Left colon (tissue), 2 donors: ENCODE results near the gene TXNDC5. TPM values are rescaled to one million over a fixed set of nuclear protein-coding genes. Genes with fewer than 3 reads are reported as not detected.
A peak's percentile ranks its signal among the peaks of the same experiment; 100 is the strongest.
"Not testable (repeated sequence)": the region's sequence is repeated elsewhere in the genome, so short reads cannot be mapped to it uniquely, and the experiment has no call there.

Experiments used
- ATAC-seq: fragments of 200-7000 bp; cut with Tn5 transposase; one replicate; pipeline ENCODE4 v1.9.1; 2020; ENCODE audit warnings: mild to moderate bottlenecking, moderate library complexity
- DNase-seq, 2 donors: peaks; one replicate each; pipeline ENCODE4 v3.0.0-alpha.2; 2020
- intact Hi-C, 2 donors: fragments of 100-400 bp; cut with DNase I in 1 of 2; cut with micrococcal nuclease in 1 of 2; formaldehyde crosslinking; loops; one replicate each; pipeline versions ENCODE4 v1.11.2 to v1.14.0; 2022; cut with DNase I, micrococcal nuclease
- total RNA-seq, 2 donors: library from RNA; stranded (reverse); fragmentation: NEBNext Ultra II Directional; extraction: Animal tissue kit (Norgen Biotek cat#: 25700); gene quantifications; one replicate each; pipeline ENCODE4 v1.2.1, GENCODE V29; 2021
- donor health status: DM: no; HTN: no; CAD: no.
- donor health status: DM: yes; HTN: yes; CAD: no.

TXNDC5 gene
- total RNA-seq, 2 donors from 2014 or later, result 74.8 to 128 TPM

DNA sequence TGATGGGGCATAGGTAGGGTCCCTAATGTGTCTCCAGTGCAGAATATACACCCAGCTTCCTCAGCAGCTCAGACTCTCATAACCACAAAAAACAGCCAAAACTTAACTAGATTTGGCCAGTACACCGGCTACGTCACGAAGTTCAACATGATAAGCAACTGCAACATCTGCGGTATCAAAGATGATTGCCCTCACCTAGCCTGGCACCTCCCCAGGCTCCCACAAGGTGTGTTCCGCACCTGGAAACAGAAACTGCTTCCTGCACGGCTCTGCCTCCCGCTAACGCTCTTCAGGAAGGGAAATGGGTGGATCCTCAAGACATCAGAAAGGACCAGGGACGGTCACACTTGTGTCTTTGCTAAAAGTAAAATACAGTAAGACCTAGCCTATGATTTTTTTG lies 9.5 kb downstream of the TXNDC5 start:
- intact Hi-C loops, result loop anchor here in 1 of 2 donors (10.0 kb wide), 1 partner anchor 84 kb away; no protein-coding TSS in a partner anchor
- ATAC-seq (peak; percentile 91), DNase-seq (peak; percentile 68 to 69)

DNA sequence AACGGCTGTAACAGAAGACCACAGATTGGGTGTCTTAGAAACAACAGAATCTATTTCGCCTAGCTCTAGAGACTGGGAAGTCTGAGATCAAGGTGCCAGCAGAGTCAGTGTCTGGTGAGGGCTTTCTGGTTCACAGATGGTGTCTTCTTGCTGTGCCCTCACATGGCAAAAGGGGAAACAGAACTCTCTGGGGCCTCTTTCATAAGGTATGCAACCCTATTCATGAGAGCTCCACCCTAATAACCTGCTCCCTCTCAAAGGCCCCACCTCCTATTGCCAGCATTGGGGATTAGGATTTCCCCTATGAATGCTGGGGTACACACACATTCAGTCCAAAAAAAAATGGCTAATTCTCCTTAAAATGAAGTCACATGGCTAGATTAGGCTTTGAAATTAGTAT lies 10.0 kb downstream of the TXNDC5 start:
- DNase-seq, result no peak
- intact Hi-C loops, result loop anchor here in 1 of 2 donors (10.0 kb wide), 1 partner anchor 84 kb away; no protein-coding TSS in a partner anchor
- ATAC-seq, result no peak

DNA sequence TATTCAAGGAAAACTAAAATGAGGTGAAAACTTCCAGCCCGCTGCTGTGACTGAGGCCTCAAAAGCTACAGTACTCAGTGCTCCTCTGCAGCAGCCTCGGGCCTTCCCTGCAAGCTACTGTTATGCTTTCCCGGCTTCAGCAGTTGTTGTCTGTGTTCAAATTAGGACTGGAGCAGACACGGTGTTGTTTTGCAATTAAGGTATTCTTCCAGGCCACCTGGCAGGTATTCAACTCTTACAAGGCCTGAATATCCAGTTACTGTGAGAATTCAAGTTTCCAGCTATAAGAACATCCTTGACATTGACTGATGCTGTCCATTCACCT lies 10.7 kb downstream of the TXNDC5 start:
- intact Hi-C loops, result loop anchor here in 1 of 2 donors (10.0 kb wide), 1 partner anchor 85 kb away; no protein-coding TSS in a partner anchor
- DNase-seq (no peak), ATAC-seq (no peak)

DNA sequence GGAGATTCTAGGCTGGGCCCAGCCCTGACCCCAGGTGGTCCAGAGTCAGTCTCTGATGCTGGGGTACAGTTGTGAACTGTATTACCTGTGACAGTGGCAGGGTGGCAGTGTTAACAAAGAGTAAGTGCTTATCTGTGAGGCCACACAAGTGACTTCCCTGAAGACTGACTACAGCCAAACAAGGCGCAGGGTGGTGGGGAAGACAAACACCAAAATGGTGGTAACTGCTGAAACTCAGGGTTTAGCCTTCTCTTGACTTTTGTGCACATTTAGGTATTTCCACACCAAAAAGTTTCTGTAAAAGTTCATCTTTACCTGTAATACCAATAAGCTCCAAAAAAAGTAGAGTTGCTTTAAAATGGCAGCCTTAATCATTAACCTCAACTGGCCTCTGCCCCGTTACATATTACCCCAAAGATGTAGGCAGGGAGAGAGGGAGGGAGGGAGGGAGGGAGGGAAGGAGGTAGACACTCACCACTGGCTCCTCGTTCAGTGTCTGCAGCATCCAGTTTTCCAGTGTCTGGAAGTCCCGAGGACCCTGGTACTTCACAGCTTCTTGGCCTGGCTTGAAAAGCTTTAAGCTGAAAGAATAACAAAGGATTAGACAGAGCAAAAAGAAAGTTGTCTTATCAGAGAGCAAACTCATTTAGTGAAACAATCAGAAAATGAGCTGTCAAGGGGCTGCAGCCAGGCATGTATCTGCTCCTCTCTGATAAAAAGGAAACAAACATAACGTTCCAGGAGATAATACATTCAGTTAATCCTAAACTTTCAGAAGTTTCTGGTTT lies 11.3 kb downstream of the TXNDC5 start:
- ATAC-seq (peak; percentile 64), DNase-seq (peak in 1 of 2 donors; percentile 32)
- intact Hi-C loops, result no loop called here

DNA sequence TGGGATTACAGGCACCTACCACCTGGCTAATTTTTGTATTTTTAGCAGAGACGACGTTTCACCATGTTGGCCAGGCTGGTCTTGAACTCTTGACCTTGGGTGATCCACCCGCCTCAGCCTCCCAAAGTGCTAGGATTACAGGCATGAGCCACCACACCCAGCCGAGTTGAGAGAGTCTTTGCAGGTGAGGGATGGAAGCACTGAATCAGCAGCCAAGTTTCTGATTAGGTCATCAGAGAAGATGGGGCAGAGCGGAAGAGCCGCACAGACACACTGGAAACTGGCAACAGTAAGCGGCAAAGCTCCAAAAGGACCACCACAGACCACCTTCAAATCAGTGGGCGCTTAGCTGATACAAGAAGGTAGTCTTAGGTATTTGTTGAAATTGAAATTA lies 12.4 kb downstream of the TXNDC5 start:
- DNase-seq, ATAC-seq, intact Hi-C loops: not testable (repeated sequence)

DNA sequence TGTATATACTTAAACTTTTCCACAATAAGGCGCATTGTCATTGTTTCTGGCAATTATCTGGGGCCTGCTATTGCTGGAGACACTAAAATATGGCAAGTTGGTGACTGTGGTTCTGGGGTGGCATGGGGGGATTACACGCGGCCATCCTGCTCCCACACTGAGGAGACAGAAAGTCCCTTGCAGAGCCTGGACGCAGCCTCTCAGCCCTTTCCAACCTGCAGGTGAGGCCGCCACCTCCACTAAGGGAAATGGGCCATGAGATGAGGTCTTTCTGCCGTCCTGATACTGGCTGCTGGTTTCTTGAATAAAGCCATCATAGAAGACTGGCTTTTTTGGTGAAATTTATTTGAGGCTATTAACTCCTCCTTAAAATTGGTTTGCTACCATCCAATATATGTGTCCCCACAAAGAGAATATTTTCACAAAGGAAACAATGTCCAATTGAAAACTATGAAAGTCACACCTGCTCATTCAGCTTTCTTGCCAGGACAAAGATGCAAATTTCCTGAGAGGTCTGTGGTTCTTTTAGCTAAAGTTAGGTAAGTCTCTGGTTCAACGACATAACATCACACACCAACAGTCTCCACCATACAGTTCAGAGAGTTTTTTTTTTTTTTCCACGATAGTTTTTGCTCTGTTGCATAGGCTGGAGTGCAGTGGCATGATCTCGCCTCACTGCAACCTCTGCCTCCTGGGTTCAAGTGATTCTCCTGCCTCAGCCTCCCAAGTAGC lies 13.0 kb downstream of the TXNDC5 start:
- intact Hi-C loops, result no loop called here
- DNase-seq, result no peak
- ATAC-seq, result no peak

DNA sequence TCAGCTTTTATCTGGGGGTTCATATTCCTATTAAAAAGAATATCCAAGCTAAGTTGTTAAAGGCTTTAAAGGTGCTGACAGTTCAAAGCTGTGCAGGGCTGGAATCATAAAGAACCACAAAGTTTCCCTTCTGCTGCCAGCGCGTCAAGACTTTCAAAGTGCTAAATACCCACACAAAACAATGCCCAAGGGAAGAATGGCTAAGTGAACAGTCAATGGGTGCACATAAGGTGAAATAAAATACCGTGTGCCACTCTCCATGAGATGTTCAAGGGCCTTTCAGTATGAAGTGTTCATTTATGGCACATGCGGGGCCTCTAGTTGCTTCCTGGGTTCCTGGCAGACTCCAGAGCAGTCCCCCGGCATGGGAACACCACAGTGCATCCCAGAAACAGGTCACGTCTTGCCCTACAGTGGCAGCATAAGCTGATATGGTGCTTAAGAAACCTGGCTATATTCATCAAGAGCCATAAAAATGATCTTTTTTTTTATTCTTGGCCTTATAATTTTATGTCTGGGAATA lies 14.1 kb downstream of the TXNDC5 start:
- ATAC-seq (no peak), DNase-seq (no peak)
- intact Hi-C loops, result no loop called here

DNA sequence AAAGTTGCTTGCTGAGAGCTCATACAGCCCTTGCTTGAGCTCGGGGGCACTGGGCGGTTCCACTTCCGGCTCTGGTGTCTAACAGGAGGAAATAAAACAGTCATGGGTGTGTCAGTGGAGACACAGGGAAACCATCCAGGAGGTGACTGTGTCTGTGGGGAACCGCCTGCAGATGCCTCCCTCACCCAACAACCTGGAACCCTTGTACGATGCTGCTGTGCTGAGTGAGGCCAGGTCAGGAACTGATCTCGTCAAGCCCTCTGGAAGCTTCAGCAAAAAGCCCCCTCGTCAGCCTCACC lies 15.5 kb downstream of the TXNDC5 start:
- ATAC-seq, result peak; percentile 86
- DNase-seq, result peak in 1 of 2 donors; percentile 59
- intact Hi-C loops, result no loop called here

DNA sequence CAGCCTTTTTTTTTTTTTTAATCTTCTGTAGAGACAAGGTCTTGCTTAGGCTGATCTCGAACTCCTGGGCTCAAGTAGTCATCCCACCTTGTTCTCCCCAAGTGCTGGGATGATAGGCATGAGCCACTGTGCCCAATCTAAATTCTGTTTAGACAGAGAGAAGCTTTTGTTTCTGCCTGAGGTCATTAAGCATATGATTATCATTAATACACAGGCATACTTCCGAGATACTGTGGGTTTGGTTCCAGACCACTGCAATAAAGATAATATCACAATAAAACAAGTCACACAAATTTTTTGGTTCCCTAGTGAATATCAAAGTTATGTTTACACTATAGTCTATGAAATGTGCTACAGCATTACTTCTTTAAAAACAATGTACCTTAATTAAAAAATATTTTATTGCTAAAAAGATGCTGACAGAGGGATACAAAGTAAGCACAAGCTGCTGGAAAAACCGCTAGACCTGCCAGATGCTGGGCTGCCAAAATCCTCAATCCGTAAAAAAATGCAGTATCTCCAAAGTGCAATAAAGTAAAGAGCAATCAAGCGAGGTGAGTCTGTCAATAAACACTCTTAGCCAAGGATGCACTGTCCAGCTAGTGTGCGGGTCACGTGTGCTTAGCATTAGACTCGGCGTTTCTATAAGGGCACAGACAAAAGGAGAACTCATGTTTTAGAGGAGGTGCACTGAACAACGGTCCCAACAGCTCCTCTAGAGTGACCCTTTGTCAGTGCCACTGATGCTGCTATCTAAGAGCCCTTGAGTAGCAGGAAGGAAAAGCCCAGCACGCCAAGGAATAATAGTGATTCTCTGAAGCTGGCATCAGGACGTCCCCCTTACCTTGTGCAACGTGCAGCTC lies 16.1 kb downstream of the TXNDC5 start:
- DNase-seq (no peak), ATAC-seq (peak; percentile 64)
- intact Hi-C loops, result no loop called here

DNA sequence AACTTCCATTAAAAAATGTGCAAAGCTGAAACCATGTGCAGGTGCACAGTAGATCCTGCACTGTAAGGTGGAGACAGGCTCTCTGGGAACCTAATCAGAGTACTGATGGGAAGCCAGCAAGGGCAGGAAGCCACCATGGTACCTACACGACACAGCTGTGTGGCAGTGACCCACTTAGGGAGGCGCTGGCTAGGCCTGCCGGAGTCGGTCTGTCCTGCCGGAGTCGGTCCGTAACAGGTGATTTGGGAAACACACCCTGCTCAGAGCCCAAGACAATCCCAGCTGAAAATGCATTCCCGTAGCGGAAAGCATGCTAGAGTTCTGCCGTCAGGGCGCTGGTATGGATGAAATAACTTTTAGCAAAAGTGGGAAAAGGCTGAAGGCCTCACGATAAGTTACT lies 17.2 kb downstream of the TXNDC5 start:
- intact Hi-C loops, result no loop called here
- ATAC-seq, result no peak

DNA sequence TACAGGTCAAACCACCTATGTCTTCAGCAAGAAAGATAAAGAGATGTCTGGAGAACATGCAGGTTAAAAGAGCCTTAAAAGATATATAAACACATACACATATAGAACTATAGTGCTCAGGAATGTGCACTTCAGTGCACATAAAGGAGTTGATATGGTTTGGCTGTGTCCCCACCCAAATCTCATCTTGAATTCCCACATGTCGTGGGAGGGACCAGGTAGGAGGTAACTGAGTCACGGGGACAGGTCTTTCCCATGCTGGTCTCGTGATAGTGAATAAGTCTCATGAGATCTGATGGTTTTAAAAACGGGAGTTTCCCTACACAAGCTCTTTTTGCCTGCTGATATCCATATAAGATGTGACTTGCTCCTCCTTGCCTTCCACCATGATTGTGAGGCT lies 18.2 kb downstream of the TXNDC5 start:
- ATAC-seq, intact Hi-C loops, DNase-seq: not testable (repeated sequence)

More for the DNA sequence above, 17.2 kb downstream of the TXNDC5 start:
- DNase-seq, result no peak

DNA sequence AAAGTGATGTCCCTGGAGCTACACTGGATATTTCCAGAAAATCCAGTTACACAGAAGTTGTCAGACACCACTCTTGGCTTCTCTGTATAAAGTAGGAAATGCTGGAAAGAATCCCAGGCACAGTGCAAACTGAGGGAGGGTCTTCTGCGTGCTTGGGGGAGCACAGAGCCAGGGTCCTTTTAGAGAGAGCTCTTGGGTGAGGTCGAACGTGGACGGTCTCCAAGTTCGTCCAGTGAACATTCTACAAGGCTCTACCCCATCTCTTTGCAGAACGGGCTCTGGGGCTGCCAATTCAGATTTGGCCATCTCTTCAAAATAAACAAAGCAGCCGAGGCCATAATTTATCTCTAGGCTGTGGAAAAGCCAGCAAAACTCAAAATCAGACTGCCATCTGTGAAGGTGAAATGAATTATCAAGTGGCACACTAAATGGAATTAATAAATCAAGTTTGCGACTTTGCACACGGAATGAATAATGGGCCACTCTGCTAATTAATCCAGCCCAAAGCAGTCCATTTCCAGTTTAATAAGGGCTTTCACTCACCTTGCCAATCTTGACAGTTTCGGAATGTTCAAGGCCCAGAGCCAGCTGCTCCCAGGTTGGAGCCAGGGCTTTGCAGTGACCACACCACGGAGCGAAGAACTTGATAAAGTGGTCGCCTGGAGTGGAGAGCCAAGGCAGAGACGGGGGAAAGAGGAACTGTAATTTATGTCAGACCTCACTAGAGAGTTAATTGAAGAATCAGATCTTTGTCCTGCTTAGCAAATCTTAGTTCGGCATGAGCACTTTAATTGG lies 19.3 kb downstream of the TXNDC5 start:
- ATAC-seq, result no peak
- DNase-seq, result no peak
- intact Hi-C loops, result no loop called here

DNA sequence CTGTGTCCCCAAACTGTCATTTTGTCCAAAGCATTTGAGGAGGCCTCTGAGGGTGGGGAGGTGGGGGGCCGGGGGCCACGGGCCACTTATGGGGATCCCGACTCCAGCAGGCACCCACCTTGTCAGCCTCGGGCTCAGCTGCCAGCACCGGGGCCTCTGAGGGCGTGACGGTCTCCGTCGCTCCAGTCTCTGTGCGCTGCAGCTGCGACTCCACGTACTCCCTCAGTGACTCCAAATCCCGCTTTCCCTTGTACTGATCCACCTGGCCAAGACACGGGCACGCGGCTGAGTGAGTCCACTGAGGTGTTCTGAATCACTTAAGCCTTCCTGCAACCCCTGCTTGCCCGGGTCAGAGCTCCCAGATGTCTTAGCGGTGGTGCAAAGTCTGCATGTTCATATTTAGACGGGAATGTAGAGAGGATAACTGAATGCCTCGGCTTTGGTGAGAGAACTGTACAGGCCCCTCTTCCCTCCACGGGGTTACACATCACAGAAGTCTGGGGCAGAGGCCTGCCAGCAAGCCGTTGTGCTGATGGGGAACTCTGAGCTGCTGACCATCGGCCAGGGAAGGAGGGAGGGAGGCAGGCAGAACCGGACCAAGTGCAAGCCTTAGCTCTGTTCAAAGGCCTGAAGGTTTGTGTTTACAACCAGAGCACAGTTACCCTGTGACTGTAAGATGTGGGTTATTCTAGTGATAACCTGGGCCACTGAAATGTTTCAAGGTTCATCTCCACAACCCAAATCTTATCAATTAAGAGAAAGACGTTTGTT lies 21.8 kb downstream of the TXNDC5 start:
- intact Hi-C loops, result no loop called here
- ATAC-seq, result no peak
- DNase-seq, result no peak

DNA sequence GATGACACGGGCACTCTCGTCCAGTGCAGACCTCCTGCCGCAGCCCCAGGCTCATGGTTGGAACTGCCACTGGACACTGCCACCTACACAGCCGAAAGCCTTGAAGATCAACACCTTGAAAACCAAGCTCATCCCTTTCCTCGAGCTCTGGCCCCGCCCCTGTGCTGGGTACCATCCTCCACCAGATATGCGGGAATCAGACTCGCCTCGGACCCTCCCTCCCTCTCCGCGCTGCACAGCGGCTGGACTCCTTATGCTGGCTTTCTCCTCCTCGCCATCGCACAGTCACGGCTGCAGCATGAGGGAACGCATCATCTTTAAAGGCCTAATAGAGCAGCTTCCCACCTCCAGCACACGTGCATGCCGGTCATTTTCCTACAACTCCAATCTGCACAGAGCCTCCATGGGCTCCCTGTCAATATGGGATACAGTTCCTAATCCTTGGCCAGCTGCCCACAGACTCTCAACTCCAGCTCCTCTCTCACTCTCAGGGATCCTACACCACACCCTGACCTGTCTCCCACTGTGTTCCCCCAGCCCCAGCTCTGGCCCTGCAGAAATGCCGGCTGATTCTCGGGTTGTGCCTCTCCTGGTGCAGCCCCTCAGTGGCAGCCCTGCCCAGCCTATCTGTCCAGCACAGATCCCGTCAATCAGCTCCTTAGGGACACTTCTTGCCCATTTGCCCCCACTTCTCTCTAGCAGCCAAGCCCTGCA lies 23.2 kb downstream of the TXNDC5 start:
- ATAC-seq (no peak), DNase-seq (no peak)
- intact Hi-C loops, result no loop called here

DNA sequence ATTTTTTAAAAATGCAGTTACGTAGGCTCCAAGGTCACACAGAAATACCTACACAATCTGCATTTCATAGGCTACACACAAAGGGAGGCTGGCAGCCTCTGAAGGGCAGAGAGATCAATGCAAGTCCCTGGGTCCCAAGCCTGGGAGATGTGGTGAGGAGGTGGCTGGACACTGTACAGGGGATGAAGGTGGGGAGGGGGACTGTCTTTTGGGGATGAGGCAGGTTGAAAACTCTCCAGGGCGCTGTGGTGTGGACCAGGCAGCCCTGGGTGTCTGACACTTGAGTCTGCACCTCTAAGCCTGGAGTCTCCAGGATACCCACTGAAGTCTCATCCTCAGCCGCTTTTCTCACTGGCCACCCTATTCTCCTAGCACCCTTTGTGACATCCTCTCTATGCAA lies 24.5 kb downstream of the TXNDC5 start:
- intact Hi-C loops, result no loop called here
- ATAC-seq, result no peak

DNA sequence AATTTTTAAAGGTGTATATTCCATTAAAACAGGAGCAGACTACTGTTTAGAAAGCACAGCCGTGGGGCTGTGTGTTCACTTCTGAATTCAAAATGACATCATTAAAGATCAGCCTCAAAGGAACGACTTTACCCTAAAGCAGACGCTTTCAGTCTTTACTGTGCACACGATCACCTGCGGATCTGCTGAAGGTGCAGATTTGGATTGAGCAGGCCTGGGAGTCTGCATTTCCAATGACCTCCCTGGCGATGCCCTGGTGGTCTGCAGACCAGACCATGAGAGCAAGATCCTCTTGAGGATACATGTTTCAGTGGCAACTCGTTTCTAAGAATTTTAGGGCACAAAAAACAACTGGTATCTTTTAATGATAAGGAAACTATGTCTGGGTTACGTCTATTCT lies 27.2 kb downstream of the TXNDC5 start:
- no peak for ATAC-seq
- DNase-seq, result no peak
- intact Hi-C loops, result no loop called here

More for the DNA sequence above, 24.5 kb downstream of the TXNDC5 start:
- DNase-seq, result no peak
